Measurements from ENCODE around the gene NF2.

GRCh38 chr22:29631725-29632124 is 28.3 kb downstream of the NF2 start:
- TF ChIP-seq, protein P1, sequence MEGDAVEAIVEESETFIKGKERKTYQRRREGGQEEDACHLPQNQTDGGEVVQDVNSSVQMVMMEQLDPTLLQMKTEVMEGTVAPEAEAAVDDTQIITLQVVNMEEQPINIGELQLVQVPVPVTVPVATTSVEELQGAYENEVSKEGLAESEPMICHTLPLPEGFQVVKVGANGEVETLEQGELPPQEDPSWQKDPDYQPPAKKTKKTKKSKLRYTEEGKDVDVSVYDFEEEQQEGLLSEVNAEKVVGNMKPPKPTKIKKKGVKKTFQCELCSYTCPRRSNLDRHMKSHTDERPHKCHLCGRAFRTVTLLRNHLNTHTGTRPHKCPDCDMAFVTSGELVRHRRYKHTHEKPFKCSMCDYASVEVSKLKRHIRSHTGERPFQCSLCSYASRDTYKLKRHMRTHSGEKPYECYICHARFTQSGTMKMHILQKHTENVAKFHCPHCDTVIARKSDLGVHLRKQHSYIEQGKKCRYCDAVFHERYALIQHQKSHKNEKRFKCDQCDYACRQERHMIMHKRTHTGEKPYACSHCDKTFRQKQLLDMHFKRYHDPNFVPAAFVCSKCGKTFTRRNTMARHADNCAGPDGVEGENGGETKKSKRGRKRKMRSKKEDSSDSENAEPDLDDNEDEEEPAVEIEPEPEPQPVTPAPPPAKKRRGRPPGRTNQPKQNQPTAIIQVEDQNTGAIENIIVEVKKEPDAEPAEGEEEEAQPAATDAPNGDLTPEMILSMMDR (IDR thresholded peaks at IDR 0.05), result no peak
- TF ChIP-seq POLR2AphosphoS5 (IDR thresholded peaks at IDR 0.05; ENCODE audit: low read depth, low read length) (no peak), REST (IDR thresholded peaks at IDR 0.05; ENCODE audit: insufficient read depth in 1 of 2, low read depth in 2 of 2, low read length in 1 of 2) (no peak), SIN3A (IDR thresholded peaks at IDR 0.05; ENCODE audit: borderline replicate concordance, insufficient read depth, low read depth, low read length) (no peak)
